RWPE2 (cell line): ENCODE results near the gene BRIX1.
"Not testable (repeated sequence)": the region's sequence is repeated elsewhere in the genome, so short reads cannot be mapped to it uniquely, and the experiment has no call there.

Source experiments
- ATAC-seq: fragments of 200-7000 bp; cut with Tn5 transposase; 3 replicates; pipeline ENCODE4 v1.9.1; 2021; ENCODE audit warnings: low read depth
- DNase-seq: peaks from one replicate; pipeline ENCODE4 v3.0.0-alpha.2; 2020; ENCODE audit warnings: low spot score
- H3K27ac ChIP-seq: fragments of 450-650 bp; 2 replicates; pipeline ENCODE4 v1.5.1; 2017; ENCODE audit warnings: mild to moderate bottlenecking; ENCODE audit not compliant: poor library complexity, severe bottlenecking
- H3K27me3 ChIP-seq: fragments of 250-450 bp; sonication (Bioruptor Pico); 2 replicates; pipeline ENCODE4 v1.5.1; 2021; ENCODE audit warnings: mild to moderate bottlenecking, moderate library complexity; ENCODE audit not compliant: insufficient read depth, poor library complexity, severe bottlenecking
- H3K36me3 ChIP-seq: fragments of 250-450 bp; sonication (Bioruptor Pico); 2 replicates; pipeline ENCODE4 v1.5.1; 2020; ENCODE audit warnings: low read depth, mild to moderate bottlenecking, moderate library complexity
- H3K4me1 ChIP-seq: fragments of 250-450 bp; sonication (Bioruptor Pico); 2 replicates; pipeline ENCODE4 v1.5.1; 2021; ENCODE audit warnings: mild to moderate bottlenecking, moderate library complexity; ENCODE audit not compliant: insufficient read depth, poor library complexity, severe bottlenecking
- H3K4me3 ChIP-seq: fragments of 250-450 bp; sonication (Bioruptor Pico); 2 replicates; pipeline ENCODE4 v1.5.1; 2021; ENCODE audit warnings: mild to moderate bottlenecking, moderate library complexity; ENCODE audit not compliant: severe bottlenecking
- H3K9me3 ChIP-seq: fragments of 250-450 bp; sonication (Bioruptor Pico); 2 replicates; pipeline ENCODE4 v1.5.1; 2021; ENCODE audit warnings: mild to moderate bottlenecking, moderate library complexity; ENCODE audit not compliant: severe bottlenecking
- CTCF ChIP-seq: fragments of 450-650 bp; IDR thresholded peaks from one replicate; pipeline ENCODE4 v1.5.1; 2017; ENCODE audit warnings: mild to moderate bottlenecking, moderate library complexity; ENCODE audit not compliant: poor library complexity, severe bottlenecking

Gene BRIX1

GRCh38 chr5:34967540-34967939 is 52.0 kb downstream of the BRIX1 start:
- Histone ChIP-seq H3K27ac (no peak overlapping the region), H3K9me3 (no peaks in the 10 kb centered on the region), H3K4me3 (no peak overlapping the region), H3K27me3 (no peaks in the 10 kb centered on the region), H3K36me3 (no peaks in the 10 kb centered on the region), H3K4me1 (no peaks in the 10 kb centered on the region)
- ATAC-seq (no peak), DNase-seq (no peak)
- no peak for TF ChIP-seq CTCF

GRCh38 chr5:34968258-34968657 is 52.7 kb downstream of the BRIX1 start:
- TF ChIP-seq CTCF = no peak
- H3K4me1 ChIP-seq = no peaks in the 10 kb centered on the region
- no peak overlapping the region for H3K27ac ChIP-seq
- H3K4me3 ChIP-seq = no peak overlapping the region
- ATAC-seq (no peak), DNase-seq (no peak)
- no peaks in the 10 kb centered on the region for H3K9me3 ChIP-seq
- H3K36me3 ChIP-seq = no peaks in the 10 kb centered on the region
- H3K27me3 ChIP-seq = no peaks in the 10 kb centered on the region

GRCh38 chr5:34970552-34970951 is 55.0 kb downstream of the BRIX1 start:
- Histone ChIP-seq H3K4me3 (no peak overlapping the region), H3K9me3 (no peaks in the 10 kb centered on the region)
- DNase-seq = no peak

GRCh38 chr5:34971655-34972054 is 56.1 kb downstream of the BRIX1 start:
- ATAC-seq, H3K27me3 ChIP-seq, H3K4me1 ChIP-seq, H3K9me3 ChIP-seq, DNase-seq, H3K27ac ChIP-seq, H3K36me3 ChIP-seq, H3K4me3 ChIP-seq: not testable (repeated sequence)

More at GRCh38 chr5:34970552-34970951, 55.0 kb downstream of the BRIX1 start:
- H3K27ac ChIP-seq = no peak overlapping the region
- H3K36me3 ChIP-seq = no peaks in the 10 kb centered on the region
- no peak for TF ChIP-seq CTCF
- ATAC-seq = no peak
- no peaks in the 10 kb centered on the region for H3K27me3 ChIP-seq
- no peaks in the 10 kb centered on the region for H3K4me1 ChIP-seq
